Fibroblast of the aortic adventitia (primary cell): ENCODE results near the gene RAB3GAP2. TPM values are rescaled to one million over a fixed set of nuclear protein-coding genes. Genes with fewer than 3 reads are reported as not detected.
"Not testable (repeated sequence)": the region's sequence is repeated elsewhere in the genome, so short reads cannot be mapped to it uniquely, and the experiment has no call there.

ENCODE experiments used
- DNase-seq: peaks from one replicate; pipeline ENCODE4 v3.0.0-alpha.2; 2010; ENCODE audit warnings: low read depth
- H3K4me3 ChIP-seq: 2 replicates; pipeline ENCODE4 v1.5.1; 2011; ENCODE audit warnings: low read depth, mild to moderate bottlenecking, control low read depth, low read length, moderate library complexity
- total RNA-seq: library from RNA; depleted of rRNA; stranded (reverse); fragments of >200 nt; gene quantifications from 2 replicates; pipeline ENCODE4 v1.2.3, GENCODE V29; 2012; ENCODE audit warnings: low replicate concordance
- TF ChIP-seq, protein P1 (sequence below): IDR thresholded peaks from 2 replicates; pipeline ENCODE4 v1.5.1; 2011; ENCODE audit warnings: mild to moderate bottlenecking, low read length, control low read depth, inconsistent platforms; ENCODE audit not compliant: insufficient read depth

RAB3GAP2 gene
- total RNA-seq, 1 donor, result 39.7 TPM

DNA sequence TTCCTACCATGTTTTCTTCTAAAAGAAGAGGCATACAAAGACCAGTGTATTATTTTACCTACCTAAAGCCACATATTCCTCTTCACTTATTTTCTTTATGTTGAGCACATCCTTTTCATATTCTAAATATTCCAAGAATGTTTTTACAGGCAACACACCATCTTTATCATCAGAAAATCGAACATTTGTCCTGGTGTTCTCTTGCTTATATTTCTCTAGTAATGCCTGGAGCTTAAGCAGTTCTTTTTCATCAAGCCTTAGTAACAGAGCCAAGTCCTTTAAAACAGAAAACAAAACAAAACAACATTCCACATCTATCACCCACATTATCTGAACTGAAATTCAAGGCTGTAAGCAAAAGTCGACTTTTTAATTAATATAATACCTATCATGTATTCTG lies 89.6 kb downstream of the RAB3GAP2 start:
- TF ChIP-seq, protein P1, sequence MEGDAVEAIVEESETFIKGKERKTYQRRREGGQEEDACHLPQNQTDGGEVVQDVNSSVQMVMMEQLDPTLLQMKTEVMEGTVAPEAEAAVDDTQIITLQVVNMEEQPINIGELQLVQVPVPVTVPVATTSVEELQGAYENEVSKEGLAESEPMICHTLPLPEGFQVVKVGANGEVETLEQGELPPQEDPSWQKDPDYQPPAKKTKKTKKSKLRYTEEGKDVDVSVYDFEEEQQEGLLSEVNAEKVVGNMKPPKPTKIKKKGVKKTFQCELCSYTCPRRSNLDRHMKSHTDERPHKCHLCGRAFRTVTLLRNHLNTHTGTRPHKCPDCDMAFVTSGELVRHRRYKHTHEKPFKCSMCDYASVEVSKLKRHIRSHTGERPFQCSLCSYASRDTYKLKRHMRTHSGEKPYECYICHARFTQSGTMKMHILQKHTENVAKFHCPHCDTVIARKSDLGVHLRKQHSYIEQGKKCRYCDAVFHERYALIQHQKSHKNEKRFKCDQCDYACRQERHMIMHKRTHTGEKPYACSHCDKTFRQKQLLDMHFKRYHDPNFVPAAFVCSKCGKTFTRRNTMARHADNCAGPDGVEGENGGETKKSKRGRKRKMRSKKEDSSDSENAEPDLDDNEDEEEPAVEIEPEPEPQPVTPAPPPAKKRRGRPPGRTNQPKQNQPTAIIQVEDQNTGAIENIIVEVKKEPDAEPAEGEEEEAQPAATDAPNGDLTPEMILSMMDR, result no peak
- no peak for DNase-seq
- H3K4me3 ChIP-seq, result no peak overlapping the region

DNA sequence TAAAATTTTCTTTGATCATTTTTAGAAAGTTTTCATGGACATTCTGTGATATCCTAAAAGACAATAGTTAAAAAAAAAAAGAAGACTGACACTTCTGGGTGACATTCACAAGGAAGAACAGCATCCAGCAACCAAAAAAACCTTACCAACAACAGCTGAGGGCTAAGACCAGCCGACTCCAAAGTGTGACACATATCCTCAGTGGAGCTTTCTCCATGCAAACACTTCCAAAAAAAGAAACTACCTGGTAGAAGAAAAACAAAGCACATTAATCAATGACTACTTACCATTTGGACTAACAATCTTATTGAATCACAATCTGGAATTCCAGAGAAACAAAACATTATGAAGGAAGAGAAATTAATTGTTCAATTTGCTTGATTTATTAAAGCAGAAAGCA lies 90.1 kb downstream of the RAB3GAP2 start:
- TF ChIP-seq, protein P1, result no peak
- no peak for DNase-seq
- no peak overlapping the region for H3K4me3 ChIP-seq

DNA sequence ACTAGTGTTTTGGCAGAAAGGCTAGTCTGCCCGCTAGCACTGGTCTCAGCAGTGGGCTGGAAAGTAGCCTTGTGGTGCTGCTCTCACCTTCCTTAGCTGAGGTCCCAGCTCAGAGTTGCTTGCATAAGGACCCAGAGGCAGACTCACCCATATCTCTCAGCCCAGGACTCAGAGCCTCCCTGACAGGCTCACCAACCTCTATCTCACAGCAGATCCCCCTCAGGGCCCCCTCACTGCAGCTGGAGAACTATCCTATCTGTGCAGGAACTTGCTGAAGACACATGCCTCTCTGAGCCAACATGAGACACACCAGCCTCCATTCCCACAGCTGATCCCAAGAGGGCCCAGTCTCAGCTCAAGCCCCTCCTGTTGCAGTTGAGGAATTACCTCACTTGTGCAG lies 95.7 kb downstream of the RAB3GAP2 start:
- no peak for DNase-seq
- H3K4me3 ChIP-seq, result no peak overlapping the region
- TF ChIP-seq, protein P1, result no peak

DNA sequence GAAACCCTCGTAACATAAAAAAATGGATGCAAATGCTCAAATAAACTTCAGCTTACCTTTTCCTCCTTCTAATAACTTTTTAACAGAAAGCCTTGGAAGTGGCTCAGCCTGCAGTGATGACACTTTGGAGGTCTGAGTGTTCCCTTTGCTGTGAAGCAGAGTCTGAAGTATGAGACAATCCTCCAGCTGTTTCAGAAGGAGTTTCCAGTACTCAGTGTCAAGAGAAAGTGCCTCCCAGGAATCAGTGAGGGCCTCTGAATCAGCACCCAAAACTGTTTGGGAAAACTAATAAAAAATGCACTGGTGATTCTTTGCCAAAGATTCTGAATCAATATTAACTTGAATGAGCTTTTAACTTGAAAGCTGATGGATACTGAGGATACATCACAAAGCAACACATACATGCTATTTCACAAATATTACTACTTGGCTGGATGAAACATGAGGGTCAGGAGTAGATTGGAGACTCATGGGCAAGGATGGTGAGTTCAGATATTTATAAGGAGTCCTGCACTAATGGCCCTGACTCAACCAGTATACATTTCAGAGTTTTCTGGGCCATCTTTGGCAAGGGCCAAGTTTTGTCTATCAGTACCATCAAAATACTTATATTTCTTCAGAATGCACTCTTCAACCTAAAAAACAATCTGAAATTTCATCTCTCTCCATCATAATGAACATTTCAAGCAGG lies 101.3 kb downstream of the RAB3GAP2 start:
- TF ChIP-seq, protein P1, result no peak
- no peak overlapping the region for H3K4me3 ChIP-seq
- no peak for DNase-seq

DNA sequence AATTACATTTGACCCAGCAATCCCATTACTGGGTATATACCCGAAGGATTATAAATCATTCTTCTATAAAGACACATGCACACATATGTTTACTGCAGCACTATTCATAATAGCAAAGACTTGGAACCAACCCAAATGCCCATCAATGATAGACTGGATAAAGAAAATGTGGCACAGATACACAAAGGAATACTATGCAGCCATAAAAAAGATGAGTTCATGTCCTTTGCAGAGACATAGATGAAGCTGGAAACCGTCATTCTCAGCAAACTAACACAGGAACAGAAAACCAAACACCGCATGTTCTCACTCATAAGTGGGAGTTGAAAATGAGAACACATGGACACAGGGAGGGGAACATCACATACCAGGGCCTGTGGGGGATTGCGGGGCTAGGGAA lies 102.4 kb downstream of the RAB3GAP2 start:
- DNase-seq, H3K4me3 ChIP-seq: not testable (repeated sequence)

DNA sequence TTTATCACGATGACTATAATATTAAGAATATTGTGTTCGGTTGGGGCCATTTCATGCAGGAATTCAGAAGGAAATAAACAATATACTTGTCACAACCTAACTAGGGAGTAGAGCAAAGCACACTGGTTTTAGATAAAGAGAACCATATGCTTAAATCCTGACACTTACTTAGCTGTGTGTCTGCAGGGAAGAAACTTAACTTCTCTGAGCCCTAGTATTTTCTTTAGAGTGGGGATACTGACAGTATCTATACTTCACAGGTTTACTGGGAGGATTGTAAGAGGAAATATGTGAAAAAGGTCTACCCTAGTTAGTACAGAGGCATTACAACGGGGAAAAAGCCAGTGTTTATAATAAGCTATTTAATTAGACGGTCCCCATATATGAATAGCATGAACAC lies 105.4 kb downstream of the RAB3GAP2 start:
- no peak for DNase-seq
- TF ChIP-seq, protein P1, result no peak
- H3K4me3 ChIP-seq, result no peak overlapping the region

DNA sequence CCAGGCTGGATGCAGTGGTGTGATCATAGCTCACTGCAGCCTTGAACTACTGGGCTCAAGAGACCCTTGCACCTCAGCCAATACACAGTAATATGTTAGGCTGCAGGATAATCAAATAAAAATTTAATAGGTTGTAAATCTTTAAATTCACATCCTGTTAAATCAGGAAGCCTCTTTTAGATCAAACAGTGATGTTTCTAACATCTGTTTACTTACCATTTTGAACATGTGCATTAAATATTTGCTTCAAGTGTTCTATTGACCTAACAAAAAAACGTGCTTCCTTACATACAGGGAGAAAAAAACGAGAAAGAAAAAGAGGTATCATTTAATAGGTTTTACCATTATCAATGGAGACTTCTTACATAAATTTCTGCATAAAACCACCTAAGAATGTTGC lies 107.7 kb downstream of the RAB3GAP2 start:
- TF ChIP-seq, protein P1, result no peak
- DNase-seq, result no peak
- H3K4me3 ChIP-seq, result no peak overlapping the region
